SK-N-SH treated with all-trans-retinoic acid at 6 μM for 48 hours (cell line): ENCODE results near the gene SEMA3E.
A peak's percentile ranks its signal among the peaks of the same experiment; 100 is the strongest.

ENCODE experiments used
- ATAC-seq: fragments of 200-7000 bp; cut with Tn5 transposase; 3 replicates; pipeline ENCODE4 v1.9.1; 2020; ENCODE audit warnings: mild to moderate bottlenecking, moderate library complexity
- BACH2 ChIP-seq: fragments of 250-450 bp; sonication (Bioruptor Pico); IDR thresholded peaks from 2 replicates; pipeline ENCODE4 v1.9.0; 2021; ENCODE audit warnings: mild to moderate bottlenecking, borderline replicate concordance
- CSDC2 ChIP-seq: fragments of 250-450 bp; sonication (Bioruptor Pico); IDR thresholded peaks from 2 replicates; pipeline ENCODE4 v1.5.0; 2020; ENCODE audit warnings: mild to moderate bottlenecking, moderate library complexity
- ESRRG ChIP-seq: fragments of 250-450 bp; sonication (Bioruptor Pico); IDR thresholded peaks from 2 replicates; pipeline ENCODE4 v1.6.1; 2021; ENCODE audit warnings: mild to moderate bottlenecking
- ISL1 ChIP-seq: fragments of 250-450 bp; sonication (Bioruptor Pico); IDR thresholded peaks from 2 replicates; pipeline ENCODE4 v2.1.2; 2022; ENCODE audit warnings: mild to moderate bottlenecking, moderate library complexity
- OSR1 ChIP-seq: fragments of 250-450 bp; sonication (Bioruptor Pico); IDR thresholded peaks from 2 replicates; pipeline ENCODE4 v1.8.0; 2022; ENCODE audit warnings: moderate library complexity, mild to moderate bottlenecking, inconsistent platforms
- PPARA ChIP-seq: fragments of 250-450 bp; sonication (Bioruptor Pico); IDR thresholded peaks from 2 replicates; pipeline ENCODE4 v1.5.0; 2020; ENCODE audit warnings: mild to moderate bottlenecking, borderline replicate concordance
- RARB ChIP-seq: fragments of 250-450 bp; sonication (Bioruptor Pico); IDR thresholded peaks from 2 replicates; pipeline ENCODE4 v1.8.0; 2021; ENCODE audit warnings: mild to moderate bottlenecking, moderate library complexity
- SNAI2 ChIP-seq: fragments of 250-450 bp; sonication (Bioruptor Pico); IDR thresholded peaks from 2 replicates; pipeline ENCODE4 v1.5.0; 2020; ENCODE audit warnings: mild to moderate bottlenecking, moderate library complexity
- TCF4 ChIP-seq: fragments of 250-450 bp; sonication (Bioruptor Pico); IDR thresholded peaks from 2 replicates; pipeline ENCODE4 v1.8.0; 2021; ENCODE audit warnings: mild to moderate bottlenecking, moderate library complexity, borderline replicate concordance
- TOX ChIP-seq: fragments of 250-450 bp; sonication (Bioruptor Pico); IDR thresholded peaks from 2 replicates; pipeline ENCODE4 v1.8.0; 2021; ENCODE audit warnings: mild to moderate bottlenecking, moderate library complexity, borderline replicate concordance
- ZC3H10 ChIP-seq: fragments of 250-450 bp; sonication (Bioruptor Pico); IDR thresholded peaks from 2 replicates; pipeline ENCODE4 v1.5.1; 2021; ENCODE audit warnings: mild to moderate bottlenecking, moderate library complexity
- ZFP3 ChIP-seq: fragments of 250-450 bp; sonication (Bioruptor Pico); IDR thresholded peaks from 2 replicates; pipeline ENCODE4 v1.5.0; 2020; ENCODE audit warnings: mild to moderate bottlenecking, moderate library complexity
- ZFP30 ChIP-seq: fragments of 450-650 bp; formaldehyde crosslinking; IDR thresholded peaks from 2 replicates; pipeline ENCODE4 v1.5.0; 2022; ENCODE audit warnings: mild to moderate bottlenecking, moderate library complexity
- ZNF565 ChIP-seq: fragments of 450-650 bp; formaldehyde crosslinking; conservative IDR thresholded peaks from 2 replicates; pipeline ENCODE4 v1.5.0; 2020; ENCODE audit warnings: low read depth, mild to moderate bottlenecking, moderate library complexity
- ZNF70 ChIP-seq: fragments of 450-650 bp; formaldehyde crosslinking; IDR thresholded peaks from 2 replicates; pipeline ENCODE4 v1.5.0; 2020; ENCODE audit warnings: mild to moderate bottlenecking, moderate library complexity
- TF ChIP-seq, protein P1 (sequence below): fragments of 250-450 bp; sonication (Bioruptor Pico); IDR thresholded peaks from 2 replicates; pipeline ENCODE4 v1.8.0; 2020; ENCODE audit warnings: mild to moderate bottlenecking, moderate library complexity, borderline replicate concordance
- TF ChIP-seq, protein P2 (sequence below): fragments of 250-450 bp; sonication (Bioruptor Pico); IDR thresholded peaks from 2 replicates; pipeline ENCODE4 v1.5.0; 2020; ENCODE audit warnings: mild to moderate bottlenecking, moderate library complexity
- TF ChIP-seq, protein P3 (sequence below): fragments of 250-450 bp; sonication (Bioruptor Pico); IDR thresholded peaks from 2 replicates; pipeline ENCODE4 v1.8.0; 2021; ENCODE audit warnings: low read depth, mild to moderate bottlenecking, moderate library complexity, borderline replicate concordance
- TF ChIP-seq, protein P4 (sequence below): fragments of 250-450 bp; sonication (Bioruptor Pico); IDR thresholded peaks from 2 replicates; pipeline ENCODE4 v1.5.1; 2021; ENCODE audit warnings: mild to moderate bottlenecking, moderate library complexity
- TF ChIP-seq, protein P5 (sequence below): fragments of 250-450 bp; sonication (Bioruptor Pico); IDR thresholded peaks from 2 replicates; pipeline ENCODE4 v1.5.1; 2020; ENCODE audit warnings: low read depth, mild to moderate bottlenecking, moderate library complexity

Gene SEMA3E

DNA sequence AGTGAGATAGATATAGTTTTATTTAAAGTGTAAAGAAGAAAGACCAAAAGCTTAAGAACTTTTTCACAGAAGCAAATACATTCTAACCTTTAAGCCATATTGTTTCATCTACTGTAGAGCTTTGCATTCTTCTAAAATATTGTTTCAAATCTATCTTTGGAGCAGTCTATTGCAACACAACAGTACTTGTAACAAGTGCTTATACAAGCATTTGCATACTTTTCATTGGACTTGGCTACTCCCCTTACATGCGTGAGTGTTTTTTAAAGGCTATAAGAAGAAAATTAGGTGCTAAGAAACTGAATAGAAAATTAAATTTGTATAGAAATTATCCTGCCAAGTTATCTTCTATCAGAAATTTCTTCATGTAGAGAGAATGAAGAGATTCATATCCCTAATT, 45.3 kb downstream of the SEMA3E start:
- TF ChIP-seq ZFP30 (CRISPR knock-in tag), result no peak
- no peak for ATAC-seq

DNA sequence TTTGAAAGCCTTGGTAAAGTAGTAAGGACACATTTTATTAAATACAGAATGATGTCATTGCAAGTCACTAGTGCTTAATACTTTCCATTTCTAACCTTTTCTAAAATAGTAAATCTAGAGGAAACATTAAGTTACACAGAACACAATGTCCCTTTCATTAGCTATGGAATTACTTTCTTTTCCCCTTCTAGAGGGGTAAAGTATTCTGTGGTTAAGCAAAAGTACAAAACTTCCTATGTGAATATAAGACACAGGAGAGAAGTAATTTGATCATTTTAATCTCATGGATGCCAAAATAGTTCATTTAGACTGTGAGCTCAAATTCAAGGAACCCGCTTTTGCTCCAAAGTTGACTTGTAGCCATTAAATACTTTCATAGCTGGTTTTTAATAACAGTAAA, 49.8 kb downstream of the SEMA3E start:
- no peak for TF ChIP-seq ZFP30 (CRISPR knock-in tag)
- no peak for TF ChIP-seq TOX
- TF ChIP-seq ZNF565 (CRISPR knock-in tag), result no peak
- TF ChIP-seq CSDC2 (CRISPR knock-in tag), result no peak
- TF ChIP-seq SNAI2, result no peak
- TF ChIP-seq TCF4 (CRISPR knock-in tag), result no peak
- TF ChIP-seq, protein P1, sequence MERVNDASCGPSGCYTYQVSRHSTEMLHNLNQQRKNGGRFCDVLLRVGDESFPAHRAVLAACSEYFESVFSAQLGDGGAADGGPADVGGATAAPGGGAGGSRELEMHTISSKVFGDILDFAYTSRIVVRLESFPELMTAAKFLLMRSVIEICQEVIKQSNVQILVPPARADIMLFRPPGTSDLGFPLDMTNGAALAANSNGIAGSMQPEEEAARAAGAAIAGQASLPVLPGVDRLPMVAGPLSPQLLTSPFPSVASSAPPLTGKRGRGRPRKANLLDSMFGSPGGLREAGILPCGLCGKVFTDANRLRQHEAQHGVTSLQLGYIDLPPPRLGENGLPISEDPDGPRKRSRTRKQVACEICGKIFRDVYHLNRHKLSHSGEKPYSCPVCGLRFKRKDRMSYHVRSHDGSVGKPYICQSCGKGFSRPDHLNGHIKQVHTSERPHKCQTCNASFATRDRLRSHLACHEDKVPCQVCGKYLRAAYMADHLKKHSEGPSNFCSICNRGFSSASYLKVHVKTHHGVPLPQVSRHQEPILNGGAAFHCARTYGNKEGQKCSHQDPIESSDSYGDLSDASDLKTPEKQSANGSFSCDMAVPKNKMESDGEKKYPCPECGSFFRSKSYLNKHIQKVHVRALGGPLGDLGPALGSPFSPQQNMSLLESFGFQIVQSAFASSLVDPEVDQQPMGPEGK (CRISPR knock-in tag), result no peak
- TF ChIP-seq ZC3H10 (CRISPR knock-in tag), result no peak
- TF ChIP-seq, protein P2, sequence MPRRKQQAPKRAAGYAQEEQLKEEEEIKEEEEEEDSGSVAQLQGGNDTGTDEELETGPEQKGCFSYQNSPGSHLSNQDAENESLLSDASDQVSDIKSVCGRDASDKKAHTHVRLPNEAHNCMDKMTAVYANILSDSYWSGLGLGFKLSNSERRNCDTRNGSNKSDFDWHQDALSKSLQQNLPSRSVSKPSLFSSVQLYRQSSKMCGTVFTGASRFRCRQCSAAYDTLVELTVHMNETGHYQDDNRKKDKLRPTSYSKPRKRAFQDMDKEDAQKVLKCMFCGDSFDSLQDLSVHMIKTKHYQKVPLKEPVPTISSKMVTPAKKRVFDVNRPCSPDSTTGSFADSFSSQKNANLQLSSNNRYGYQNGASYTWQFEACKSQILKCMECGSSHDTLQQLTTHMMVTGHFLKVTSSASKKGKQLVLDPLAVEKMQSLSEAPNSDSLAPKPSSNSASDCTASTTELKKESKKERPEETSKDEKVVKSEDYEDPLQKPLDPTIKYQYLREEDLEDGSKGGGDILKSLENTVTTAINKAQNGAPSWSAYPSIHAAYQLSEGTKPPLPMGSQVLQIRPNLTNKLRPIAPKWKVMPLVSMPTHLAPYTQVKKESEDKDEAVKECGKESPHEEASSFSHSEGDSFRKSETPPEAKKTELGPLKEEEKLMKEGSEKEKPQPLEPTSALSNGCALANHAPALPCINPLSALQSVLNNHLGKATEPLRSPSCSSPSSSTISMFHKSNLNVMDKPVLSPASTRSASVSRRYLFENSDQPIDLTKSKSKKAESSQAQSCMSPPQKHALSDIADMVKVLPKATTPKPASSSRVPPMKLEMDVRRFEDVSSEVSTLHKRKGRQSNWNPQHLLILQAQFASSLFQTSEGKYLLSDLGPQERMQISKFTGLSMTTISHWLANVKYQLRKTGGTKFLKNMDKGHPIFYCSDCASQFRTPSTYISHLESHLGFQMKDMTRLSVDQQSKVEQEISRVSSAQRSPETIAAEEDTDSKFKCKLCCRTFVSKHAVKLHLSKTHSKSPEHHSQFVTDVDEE, result no peak
- no peak for TF ChIP-seq RARB (CRISPR knock-in tag)
- no peak for ATAC-seq

DNA sequence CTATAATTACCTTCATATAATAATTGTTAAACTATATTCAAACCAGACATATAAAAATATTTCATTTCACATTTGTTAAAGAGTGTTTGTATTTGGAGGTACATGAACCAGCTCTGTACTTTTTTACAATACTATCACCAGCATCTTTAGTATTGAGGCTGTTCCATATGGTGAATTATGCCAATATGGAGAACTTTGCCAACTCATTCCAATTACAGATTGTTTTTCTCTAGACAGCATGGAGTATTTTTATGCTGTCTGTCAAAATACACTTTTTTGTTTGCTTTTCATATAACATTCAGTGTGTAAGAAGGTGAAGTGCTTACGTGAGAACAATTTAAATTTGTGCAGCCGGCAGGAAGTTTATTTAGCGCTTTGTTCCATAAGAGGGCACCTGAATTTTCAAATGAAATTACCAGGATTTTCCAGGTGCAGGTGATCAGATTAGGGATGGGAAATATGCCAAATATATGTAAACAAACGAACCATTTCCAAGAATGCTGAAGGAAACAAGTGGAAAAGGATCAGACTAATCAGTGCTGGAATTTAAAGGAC, 54.9 kb downstream of the SEMA3E start:
- no peak for ATAC-seq
- TF ChIP-seq PPARA (CRISPR knock-in tag) (no peak), OSR1 (CRISPR knock-in tag) (no peak), RARB (CRISPR knock-in tag) (no peak)

DNA sequence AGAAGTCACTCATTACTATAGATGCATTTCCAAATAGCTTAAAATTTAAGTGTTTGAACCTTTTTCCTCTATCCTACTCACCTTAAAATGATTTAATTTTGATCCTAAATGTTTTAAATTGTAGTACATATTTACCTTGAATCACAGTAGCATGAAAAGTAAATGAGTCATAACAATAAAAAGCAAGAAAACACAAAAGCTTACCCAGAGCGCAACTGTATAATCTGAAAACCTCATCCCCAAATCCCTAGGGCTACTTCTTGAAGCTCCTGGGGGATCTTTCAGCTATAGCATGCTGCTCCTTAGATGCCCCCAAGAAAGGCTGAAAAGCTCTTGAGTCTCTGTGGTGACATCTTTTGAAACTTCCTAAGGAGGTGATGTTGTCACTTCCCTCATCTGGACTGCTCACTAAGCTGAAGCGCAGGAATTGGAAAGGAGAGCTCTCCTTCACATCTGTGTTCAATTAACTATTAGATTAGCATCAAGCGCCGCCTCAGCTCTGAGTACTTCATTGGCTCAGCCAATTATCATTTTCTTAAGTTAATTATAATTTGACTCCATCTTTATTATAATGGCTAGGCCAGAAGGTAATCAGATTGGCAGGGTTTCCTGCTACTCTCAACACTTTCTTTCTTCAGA, 60.2 kb downstream of the SEMA3E start:
- ATAC-seq, result peak; percentile 74
- peak; percentile 28; the same call in 1 of the 2 replicates for TF ChIP-seq ISL1 (CRISPR knock-in tag)
- no peak for TF ChIP-seq OSR1 (CRISPR knock-in tag)
- TF ChIP-seq, protein P3, sequence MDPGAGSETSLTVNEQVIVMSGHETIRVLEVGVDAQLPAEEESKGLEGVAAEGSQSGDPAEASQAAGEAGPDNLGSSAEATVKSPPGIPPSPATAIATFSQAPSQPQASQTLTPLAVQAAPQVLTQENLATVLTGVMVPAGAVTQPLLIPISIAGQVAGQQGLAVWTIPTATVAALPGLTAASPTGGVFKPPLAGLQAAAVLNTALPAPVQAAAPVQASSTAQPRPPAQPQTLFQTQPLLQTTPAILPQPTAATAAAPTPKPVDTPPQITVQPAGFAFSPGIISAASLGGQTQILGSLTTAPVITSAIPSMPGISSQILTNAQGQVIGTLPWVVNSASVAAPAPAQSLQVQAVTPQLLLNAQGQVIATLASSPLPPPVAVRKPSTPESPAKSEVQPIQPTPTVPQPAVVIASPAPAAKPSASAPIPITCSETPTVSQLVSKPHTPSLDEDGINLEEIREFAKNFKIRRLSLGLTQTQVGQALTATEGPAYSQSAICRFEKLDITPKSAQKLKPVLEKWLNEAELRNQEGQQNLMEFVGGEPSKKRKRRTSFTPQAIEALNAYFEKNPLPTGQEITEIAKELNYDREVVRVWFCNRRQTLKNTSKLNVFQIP (CRISPR knock-in tag), result no peak
- no peak for TF ChIP-seq ESRRG
- no peak for TF ChIP-seq RARB (CRISPR knock-in tag)
- TF ChIP-seq, protein P4, sequence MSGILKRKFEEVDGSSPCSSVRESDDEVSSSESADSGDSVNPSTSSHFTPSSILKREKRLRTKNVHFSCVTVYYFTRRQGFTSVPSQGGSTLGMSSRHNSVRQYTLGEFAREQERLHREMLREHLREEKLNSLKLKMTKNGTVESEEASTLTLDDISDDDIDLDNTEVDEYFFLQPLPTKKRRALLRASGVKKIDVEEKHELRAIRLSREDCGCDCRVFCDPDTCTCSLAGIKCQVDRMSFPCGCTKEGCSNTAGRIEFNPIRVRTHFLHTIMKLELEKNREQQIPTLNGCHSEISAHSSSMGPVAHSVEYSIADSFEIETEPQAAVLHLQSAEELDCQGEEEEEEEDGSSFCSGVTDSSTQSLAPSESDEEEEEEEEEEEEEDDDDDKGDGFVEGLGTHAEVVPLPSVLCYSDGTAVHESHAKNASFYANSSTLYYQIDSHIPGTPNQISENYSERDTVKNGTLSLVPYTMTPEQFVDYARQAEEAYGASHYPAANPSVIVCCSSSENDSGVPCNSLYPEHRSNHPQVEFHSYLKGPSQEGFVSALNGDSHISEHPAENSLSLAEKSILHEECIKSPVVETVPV (CRISPR knock-in tag), result peak; percentile 49; the same call in 1 of the 2 replicates
- TF ChIP-seq, protein P5, sequence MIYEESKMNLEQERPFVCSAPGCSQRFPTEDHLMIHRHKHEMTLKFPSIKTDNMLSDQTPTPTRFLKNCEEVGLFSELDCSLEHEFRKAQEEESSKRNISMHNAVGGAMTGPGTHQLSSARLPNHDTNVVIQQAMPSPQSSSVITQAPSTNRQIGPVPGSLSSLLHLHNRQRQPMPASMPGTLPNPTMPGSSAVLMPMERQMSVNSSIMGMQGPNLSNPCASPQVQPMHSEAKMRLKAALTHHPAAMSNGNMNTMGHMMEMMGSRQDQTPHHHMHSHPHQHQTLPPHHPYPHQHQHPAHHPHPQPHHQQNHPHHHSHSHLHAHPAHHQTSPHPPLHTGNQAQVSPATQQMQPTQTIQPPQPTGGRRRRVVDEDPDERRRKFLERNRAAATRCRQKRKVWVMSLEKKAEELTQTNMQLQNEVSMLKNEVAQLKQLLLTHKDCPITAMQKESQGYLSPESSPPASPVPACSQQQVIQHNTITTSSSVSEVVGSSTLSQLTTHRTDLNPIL (CRISPR knock-in tag), result no peak
- no peak for TF ChIP-seq ZC3H10 (CRISPR knock-in tag)
- no peak for TF ChIP-seq ZFP3 (CRISPR knock-in tag)
- TF ChIP-seq PPARA (CRISPR knock-in tag), result no peak
- no peak for TF ChIP-seq ZNF565 (CRISPR knock-in tag)
- TF ChIP-seq, protein P2, result peak; percentile 90
- TF ChIP-seq ZNF70 (CRISPR knock-in tag), result no peak
- TF ChIP-seq CSDC2 (CRISPR knock-in tag), result no peak
- TF ChIP-seq, protein P1 (CRISPR knock-in tag), result no peak
- peak; percentile 95 for TF ChIP-seq TCF4 (CRISPR knock-in tag)
- no peak for TF ChIP-seq ZFP30 (CRISPR knock-in tag)
- TF ChIP-seq TOX, result no peak
- TF ChIP-seq BACH2 (CRISPR knock-in tag), result no peak
- no peak for TF ChIP-seq SNAI2
